DOHH2 (cell line): ENCODE measurements around the gene ROR2.

Experiments used
- H3F3A ChIP-seq: fragments of 200-600 bp; sonication (generic), shearing (Covaris generic); 2 replicates; pipeline ENCODE4 v1.6.0; 2016; ENCODE audit warnings: antibody characterized with exemption, mild to moderate bottlenecking; ENCODE audit not compliant: control insufficient read depth, insufficient read depth
- H3K27ac ChIP-seq: fragments of 200-600 bp; sonication (generic); 2 replicates; pipeline ENCODE4 v1.5.1; 2014; ENCODE audit warnings: low read depth, mild to moderate bottlenecking, low read length, moderate library complexity
- H3K27me3 ChIP-seq: fragments of 200-600 bp; sonication (generic); 2 replicates; pipeline ENCODE4 v1.6.1; 2014; ENCODE audit warnings: mild to moderate bottlenecking, low read length, mixed read lengths; ENCODE audit not compliant: control insufficient read depth
- H3K36me3 ChIP-seq: fragments of 200-600 bp; sonication (generic); 2 replicates; pipeline ENCODE4 v1.6.1; 2014; ENCODE audit warnings: mild to moderate bottlenecking, low read length, moderate library complexity, mixed read lengths; ENCODE audit not compliant: control insufficient read depth
- H3K4me1 ChIP-seq: fragments of 200-600 bp; sonication (generic); 2 replicates; pipeline ENCODE4 v1.6.1; 2014; ENCODE audit warnings: mild to moderate bottlenecking, low read length, mixed read lengths; ENCODE audit not compliant: control insufficient read depth
- H3K4me2 ChIP-seq: fragments of 200-600 bp; sonication (generic); 2 replicates; pipeline ENCODE4 v1.6.0; 2014; ENCODE audit warnings: mild to moderate bottlenecking, low read length, moderate library complexity
- H3K4me3 ChIP-seq: fragments of 200-600 bp; sonication (generic); 2 replicates; pipeline ENCODE4 v1.5.1; 2014; ENCODE audit warnings: mild to moderate bottlenecking, low read length, mixed read lengths
- H3K79me2 ChIP-seq: fragments of 200-600 bp; sonication (generic); 2 replicates; pipeline ENCODE4 v1.6.1; 2014; ENCODE audit warnings: mild to moderate bottlenecking, low read length, mixed read lengths; ENCODE audit not compliant: control insufficient read depth
- H3K9me2 ChIP-seq: fragments of 200-600 bp; sonication (generic); replicated peaks from 2 replicates; pipeline ENCODE4 v1.6.1; 2014; ENCODE audit warnings: mild to moderate bottlenecking, low read length, mixed read lengths; ENCODE audit not compliant: control insufficient read depth
- H3K9me3 ChIP-seq: fragments of 200-600 bp; sonication (generic); 2 replicates; pipeline ENCODE4 v1.6.1; 2014; ENCODE audit warnings: antibody characterized with exemption, low read length, mixed read lengths; ENCODE audit not compliant: control insufficient read depth, insufficient read depth
- H4K20me1 ChIP-seq: fragments of 200-600 bp; sonication (generic); 2 replicates; pipeline ENCODE4 v1.6.0; 2014; ENCODE audit warnings: low read depth, mild to moderate bottlenecking, antibody characterized with exemption, low read length, moderate library complexity; ENCODE audit not compliant: control insufficient read depth, insufficient read depth
- CTCF ChIP-seq: fragments of 200-600 bp; sonication (generic); IDR thresholded peaks from one replicate; pipeline ENCODE4 v1.5.1; 2014; ENCODE audit warnings: antibody characterized with exemption, mild to moderate bottlenecking, low read depth, low read length; ENCODE audit not compliant: poor library complexity, severe bottlenecking
- EZH2phosphoT487 ChIP-seq: fragments of 200-600 bp; sonication (generic); IDR thresholded peaks from 2 replicates; pipeline ENCODE4 v1.6.1; 2017; ENCODE audit warnings: borderline replicate concordance, mild to moderate bottlenecking, antibody characterized with exemption, low read length, moderate library complexity, mixed read lengths

ROR2 gene

GRCh38 chr9:91815896-91816295, 134.1 kb downstream of the ROR2 start:
- no peaks in the 10 kb centered on the region for H4K20me1 ChIP-seq
- H3K36me3 ChIP-seq = no peaks in the 10 kb centered on the region
- H3K79me2 ChIP-seq = no peaks in the 10 kb centered on the region
- no peak overlapping the region for H3K4me3 ChIP-seq
- peaks cover 4% of the 10 kb centered on the region; the same call in 1 of the 2 replicates for H3K27me3 ChIP-seq
- H3K27ac ChIP-seq = no peak overlapping the region
- no peaks in the 10 kb centered on the region for H3F3A ChIP-seq
- no peak for TF ChIP-seq EZH2phosphoT487
- no peak for TF ChIP-seq CTCF
- H3K9me3 ChIP-seq = no peaks in the 10 kb centered on the region
- H3K4me1 ChIP-seq = no peaks in the 10 kb centered on the region
- H3K4me2 ChIP-seq = no peak overlapping the region
- H3K9me2 ChIP-seq = no peaks in the 10 kb centered on the region

GRCh38 chr9:91814753-91815152, 135.3 kb downstream of the ROR2 start:
- Histone ChIP-seq H3K27ac (no peak overlapping the region), H3K79me2 (no peaks in the 10 kb centered on the region), H3F3A (no peaks in the 10 kb centered on the region), H3K4me2 (no peak overlapping the region), H3K27me3 (peaks cover 3% of the 10 kb centered on the region; the same call in 1 of the 2 replicates), H3K36me3 (no peaks in the 10 kb centered on the region), H3K4me3 (no peak overlapping the region), H3K9me3 (no peaks in the 10 kb centered on the region), H3K9me2 (no peaks in the 10 kb centered on the region), H3K4me1 (no peaks in the 10 kb centered on the region), H4K20me1 (no peaks in the 10 kb centered on the region)
- TF ChIP-seq EZH2phosphoT487 (no peak), CTCF (no peak)

DNA sequence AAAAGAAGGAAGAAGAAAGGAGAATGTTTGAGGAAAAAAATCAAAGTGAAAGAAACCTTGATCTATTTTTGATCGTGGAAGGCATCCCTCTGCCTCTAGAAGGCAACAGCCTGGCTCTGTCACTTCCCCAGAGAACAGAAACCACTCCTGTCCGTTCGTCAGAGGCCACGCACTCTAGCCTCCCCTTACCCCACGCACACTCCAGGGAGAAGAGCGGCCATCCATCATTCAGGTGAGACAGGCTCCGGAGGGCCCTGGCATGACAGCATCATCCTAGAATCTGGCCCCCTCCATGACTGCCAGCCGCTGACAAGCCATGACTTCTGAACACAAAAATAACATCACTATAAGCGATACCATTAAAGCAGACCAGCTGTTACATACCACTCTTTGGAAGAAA, 135.8 kb downstream of the ROR2 start:
- no peaks in the 10 kb centered on the region for H3K79me2 ChIP-seq
- H3K4me2 ChIP-seq = no peak overlapping the region
- no peaks in the 10 kb centered on the region for H3K27me3 ChIP-seq
- H3K9me2 ChIP-seq = no peaks in the 10 kb centered on the region
- H3K4me1 ChIP-seq = no peaks in the 10 kb centered on the region
- no peak overlapping the region for H3K27ac ChIP-seq
- H3K4me3 ChIP-seq = no peak overlapping the region
- no peaks in the 10 kb centered on the region for H3K9me3 ChIP-seq
- H3F3A ChIP-seq = no peaks in the 10 kb centered on the region
- H3K36me3 ChIP-seq = no peaks in the 10 kb centered on the region
- no peaks in the 10 kb centered on the region for H4K20me1 ChIP-seq
- TF ChIP-seq EZH2phosphoT487 (no peak), CTCF (no peak)
